HepG2 (cell line): ENCODE measurements around the gene POLE3. TPM values are rescaled to one million over a fixed set of nuclear protein-coding genes. Genes with fewer than 3 reads are reported as not detected.

Experiments
- ATAC-seq: fragments of 200-7000 bp; cut with Tn5 transposase; 3 replicates; pipeline ENCODE4 v1.9.1; 2020; ENCODE audit warnings: mild to moderate bottlenecking, moderate library complexity
- BruUV-seq: library from RNA; stranded (reverse); fragments of 400-500 nt; replicated peaks from 2 replicates; lab custom pipeline; 2021; lab: Mats Ljungman, UMichigan
- CTCF ChIA-PET: fragments of 300-600 bp; formaldehyde crosslinking; extraction: SDS; loops from one replicate; lab custom pipeline; 2021; ENCODE audit warnings: low total read pairs, inconsistent platforms, low intra/inter-chr PET ratio; lab: Yijun Ruan, JAX
- POLR2A ChIA-PET: fragments of 350-600 bp; sonication (Branson Sonifier 250); formaldehyde crosslinking; loops from one replicate; lab custom pipeline; 2020; ENCODE audit warnings: antibody characterized with exemption, inconsistent platforms; lab: Yijun Ruan, JAX
- DNase-seq: peaks from one replicate; pipeline ENCODE4 v3.0.0-alpha.2; 2015; ENCODE audit warnings: low spot score
- FAIRE-seq: peaks from 3 replicates; lab custom pipeline; 2011; peaks lifted over from hg19 to GRCh38; lab: Jason Lieb, UNC
- H2AFZ ChIP-seq: one replicate; pipeline ENCODE4 v1.6.1; 2011; ENCODE audit warnings: low read length, inconsistent platforms
- H3K27ac ChIP-seq: fragments of 300-600 bp; 3 replicates; pipeline ENCODE4 v1.8.0; 2011; ENCODE audit warnings: mixed run types, mild to moderate bottlenecking, mixed read lengths, low read length, inconsistent platforms; ENCODE audit not compliant: insufficient read depth; ENCODE audit errors: extremely low read length
- H3K27me3 ChIP-seq, 2 experiments: fragments of 200-600 bp in 1 of 2; 2 replicates in 1 of 2; 3 replicates in 1 of 2; pipeline versions ENCODE4 v1.6.0 to v1.8.0; 2011; ENCODE audit warnings: low read length in 2 of 2, mild to moderate bottlenecking in 2 of 2, moderate library complexity in 2 of 2, inconsistent platforms in 1 of 2; ENCODE audit not compliant: insufficient read depth in 2 of 2, control insufficient read depth in 1 of 2
- H3K36me3 ChIP-seq, 2 experiments: fragments of 200-600 bp in 1 of 2; replicated peaks in 1 of 2; 2 replicates in 1 of 2; 3 replicates in 1 of 2; pipeline versions ENCODE4 v1.5.1 to v1.8.0; 2011; ENCODE audit warnings: low read length in 2 of 2, inconsistent platforms in 1 of 2; ENCODE audit not compliant: insufficient read depth in 2 of 2, control insufficient read depth in 1 of 2
- H3K4me1 ChIP-seq: 2 replicates; pipeline ENCODE4 v1.5.1; 2012; ENCODE audit warnings: low read length, inconsistent platforms; ENCODE audit not compliant: insufficient read depth
- H3K4me2 ChIP-seq: 2 replicates; pipeline ENCODE4 v1.6.0; 2011; ENCODE audit warnings: low read depth, low read length, inconsistent platforms
- H3K4me3 ChIP-seq, 3 experiments: fragments of 200-600 bp in 1 of 3; sonication (generic), shearing (Covaris generic) in 1 of 3; replicated peaks in 1 of 3; 2 replicates each; pipeline ENCODE4 v1.5.1; 2011 to 2016; ENCODE audit warnings: low read length in 3 of 3, inconsistent platforms in 2 of 3, low read depth in 2 of 3, mild to moderate bottlenecking in 2 of 3, control low read depth in 1 of 3, mixed read lengths in 1 of 3; ENCODE audit not compliant: insufficient read depth in 1 of 3
- H3K79me2 ChIP-seq: one replicate; pipeline ENCODE4 v1.6.1; 2011; ENCODE audit warnings: low read length, inconsistent platforms; ENCODE audit not compliant: insufficient read depth
- H3K9ac ChIP-seq: 2 replicates; pipeline ENCODE4 v1.6.0; 2011; ENCODE audit warnings: mild to moderate bottlenecking, low read depth, low read length, inconsistent platforms; ENCODE audit not compliant: insufficient read depth
- H3K9me3 ChIP-seq: 2 replicates; pipeline ENCODE4 v1.5.1; 2012; ENCODE audit warnings: mild to moderate bottlenecking, low read length
- H4K20me1 ChIP-seq: 2 replicates; pipeline ENCODE4 v1.6.0; 2011; ENCODE audit warnings: inconsistent platforms, mild to moderate bottlenecking, low read length, moderate library complexity; ENCODE audit not compliant: insufficient read depth
- GTF2F1 ChIP-seq: fragments of 150-350 bp; IDR thresholded peaks from 2 replicates; pipeline ENCODE4 v1.6.1; 2014; ENCODE audit warnings: low read length
- HNRNPL ChIP-seq: fragments of 200-400 bp; formaldehyde crosslinking; IDR thresholded peaks from 2 replicates; pipeline ENCODE4 v1.6.1; 2017; ENCODE audit warnings: mild to moderate bottlenecking, low read depth, low read length
- KDM6A ChIP-seq: IDR thresholded peaks from 2 replicates; pipeline ENCODE4 v1.6.1; 2016; ENCODE audit warnings: low read depth
- SNAPC5 ChIP-seq: sonication (generic); formaldehyde crosslinking; IDR thresholded peaks from 2 replicates; pipeline ENCODE4 v1.8.1; 2023; ENCODE audit warnings: mild to moderate bottlenecking, missing genetic modification reagents, borderline replicate concordance
- TBX3 ChIP-seq: fragments of 450-650 bp; IDR thresholded peaks from 2 replicates; pipeline ENCODE4 v1.6.1; 2017; ENCODE audit warnings: antibody characterized with exemption, mild to moderate bottlenecking, inconsistent platforms, borderline replicate concordance
- TGIF2 ChIP-seq: IDR thresholded peaks from 2 replicates; pipeline ENCODE4 v1.6.1; 2016; ENCODE audit warnings: control low read depth, missing compliant biosample characterization
- ZFP36L1 ChIP-seq: sonication (generic); formaldehyde crosslinking; IDR thresholded peaks from 2 replicates; pipeline ENCODE4 v1.8.0; 2022; ENCODE audit warnings: mild to moderate bottlenecking, missing genetic modification reagents, moderate library complexity
- ZHX1 ChIP-seq: sonication (generic); formaldehyde crosslinking; IDR thresholded peaks from 2 replicates; pipeline ENCODE4 v1.8.1; 2022; ENCODE audit warnings: low read depth, mild to moderate bottlenecking, missing genetic modification reagents
- ZNF275 ChIP-seq: sonication (generic); formaldehyde crosslinking; IDR thresholded peaks from 2 replicates; pipeline ENCODE4 v1.8.0; 2022; ENCODE audit warnings: missing genetic modification reagents, mild to moderate bottlenecking, inconsistent platforms, borderline replicate concordance
- ZNF615 ChIP-seq: sonication (generic); formaldehyde crosslinking; IDR thresholded peaks from 2 replicates; pipeline ENCODE4 v1.5.0; 2020; ENCODE audit warnings: mild to moderate bottlenecking, missing genetic modification reagents, borderline replicate concordance
- ZSCAN21 ChIP-seq: sonication (generic); formaldehyde crosslinking; IDR thresholded peaks from 2 replicates; pipeline ENCODE4 v1.8.0; 2022; ENCODE audit warnings: mild to moderate bottlenecking, missing genetic modification reagents, moderate library complexity, borderline replicate concordance
- ZSCAN5A ChIP-seq: sonication (generic); formaldehyde crosslinking; IDR thresholded peaks from 2 replicates; pipeline ENCODE4 v1.8.0; 2022; ENCODE audit warnings: mild to moderate bottlenecking, missing genetic modification reagents, borderline replicate concordance
- WGBS: methylation state at CpG from one replicate; pipeline ENCODE4 v1.1.6; 2017; ENCODE audit warnings: low lambda C conversion rate; 5-methylcytosine and 5-hydroxymethylcytosine counted together
- in situ Hi-C: cut with HindIII; loops from 2 replicates; pipeline ENCODE4 v1.10.0; 2017; ENCODE audit warnings: low pct_unique_long_range_greater_than_20kb; ENCODE audit not compliant: extremely low pct_ligation_motif_present
- intact Hi-C: fragments of 100-400 bp; cut with micrococcal nuclease; formaldehyde crosslinking; loops from one replicate; pipeline ENCODE4 v1.10.0; 2022; ENCODE audit not compliant: unreplicated experiment
- polyA plus RNA-seq, 8 experiments: library from polyadenylated mRNA; depleted of rRNA in 3 of 8; stranded (reverse) in 7 of 8; unstranded in 1 of 8; fragments of >200 nt; fragmentation: Illumina TruSeq in 4 of 8; extraction: Trizol in 4 of 8; gene quantifications; 2 replicates each; pipeline versions ENCODE4 v1.2.1 to v1.2.3, GENCODE V29; 2011 to 2016; ENCODE audit warnings: low read depth in 4 of 8, missing spikeins in 1 of 8, mixed read lengths in 1 of 8; ENCODE audit not compliant: insufficient read depth in 1 of 8
- total RNA-seq, 5 experiments: library from RNA; depleted of rRNA; stranded (reverse); fragments of >200 nt; fragmentation: Illumina TruSeq; extraction: Trizol; gene quantifications; 2 replicates each; pipeline ENCODE4 v1.2.3, GENCODE V29; 2016; ENCODE audit warnings: low read depth in 1 of 5

The POLE3 gene
- total and polyA plus RNA-seq, 2 of the 13 experiments (the other 11 are each of a cell fraction or from before 2014, with no cell fraction given): 36.0 to 77.2 TPM

- no peak for TF ChIP-seq ZSCAN5A (CRISPR knock-in tag)
- TF ChIP-seq GTF2F1: no peak
- TF ChIP-seq SNAPC5 (CRISPR knock-in tag): no peak
Observed at GRCh38 chr9:113428062-113428615, 17.7 kb upstream of the POLE3 start (continued).

GRCh38 chr9:113427629-113428028 lies 17.2 kb upstream of the POLE3 start:
- BruUV-seq: no TSS peak
- CTCF ChIA-PET: no interaction called here

More at GRCh38 chr9:113427629-113428028, 17.2 kb upstream of the POLE3 start:
- Histone ChIP-seq H3K36me3 (no peaks in the 10 kb centered on the region), H2AFZ (no peak overlapping the region), H3K9me3 (no peaks in the 10 kb centered on the region), H3K4me3 (no peak overlapping the region), H3K9ac (no peak overlapping the region), H4K20me1 (no peaks in the 10 kb centered on the region)
- DNase-seq: no peak
- WGBS: 67% methylated on average over 2 of the region's 2 CpGs
- TF ChIP-seq ZNF275 (CRISPR knock-in tag) (no peak), ZFP36L1 (CRISPR knock-in tag) (no peak), TGIF2 (CRISPR knock-in tag) (no peak), HNRNPL (no peak), KDM6A (no peak), ZNF615 (no peak), ZHX1 (CRISPR knock-in tag) (no peak), ZSCAN21 (CRISPR knock-in tag) (no peak), TBX3 (no peak)
- TF ChIP-seq, all 625 proteins: peak for 0
- Histone ChIP-seq H3K27me3 (peaks cover 3 to 4% of the 10 kb centered on the region in 2 experiments; a peak in 3 of 5 replicates), H3K4me2 (no peak overlapping the region), H3K4me1 (peaks cover 9% of the 10 kb centered on the region), H3K27ac (no peak overlapping the region), H3K79me2 (no peaks in the 10 kb centered on the region)
- in situ Hi-C loops (no loop called here), intact Hi-C loops (no loop called here)
- POLR2A ChIA-PET: no interaction called here
- no peak for FAIRE-seq
- no peak for ATAC-seq
